Activated CD4-positive, alpha-beta T cell treated with anti-CD3 and anti-CD28 coated beads for 24 hours (primary cell): ENCODE measurements around the gene PTPRD.
"Not testable (repeated sequence)": the region's sequence is repeated elsewhere in the genome, so short reads cannot be mapped to it uniquely, and the experiment has no call there.

ENCODE experiments used
- DNase-seq, 2 donors: peaks; one replicate each; pipeline ENCODE4 v3.0.0-alpha.2; 2020; ENCODE audit warnings: low read depth in 2 of 2

The PTPRD gene

GRCh38 chr9:9970514-9970913 is 642.3 kb downstream of the PTPRD start:
- no peak for DNase-seq

GRCh38 chr9:9963841-9964240 is 649.0 kb downstream of the PTPRD start:
- no peak for DNase-seq

GRCh38 chr9:9961934-9962333 is 650.9 kb downstream of the PTPRD start:
- DNase-seq = no peak

GRCh38 chr9:9961487-9961886 is 651.3 kb downstream of the PTPRD start:
- no peak for DNase-seq

- no peak for DNase-seq
Observed at GRCh38 chr9:9951556-9952160, 661.1 kb downstream of the PTPRD start.

- DNase-seq = no peak
Observed at GRCh38 chr9:9950813-9951212, 662.0 kb downstream of the PTPRD start.

- no peak for DNase-seq
Observed at GRCh38 chr9:9949978-9950377, 662.8 kb downstream of the PTPRD start.

- no peak for DNase-seq
Observed at GRCh38 chr9:9949368-9949767, 663.4 kb downstream of the PTPRD start.

GRCh38 chr9:9945966-9946365 is 666.8 kb downstream of the PTPRD start:
- DNase-seq = no peak

GRCh38 chr9:9942764-9943424 is 669.9 kb downstream of the PTPRD start:
- peak; percentile 3 to 27 for DNase-seq

- no peak for DNase-seq
Observed at GRCh38 chr9:9938432-9938831, 674.4 kb downstream of the PTPRD start.

GRCh38 chr9:9931464-9931863 is 681.3 kb downstream of the PTPRD start:
- not testable (repeated sequence) for DNase-seq

GRCh38 chr9:9924376-9924775 is 688.4 kb downstream of the PTPRD start:
- DNase-seq = no peak

- no peak for DNase-seq
Observed at GRCh38 chr9:9921805-9922204, 691.0 kb downstream of the PTPRD start.

- no peak for DNase-seq
Observed at GRCh38 chr9:9920425-9921060, 692.3 kb downstream of the PTPRD start.

- DNase-seq = no peak
Observed at GRCh38 chr9:9919174-9919775, 693.5 kb downstream of the PTPRD start.

- DNase-seq = no peak
Observed at GRCh38 chr9:9917400-9917799, 695.4 kb downstream of the PTPRD start.

GRCh38 chr9:9914174-9914573 is 698.6 kb downstream of the PTPRD start:
- no peak for DNase-seq

GRCh38 chr9:9913276-9913832 is 699.4 kb downstream of the PTPRD start:
- no peak for DNase-seq

GRCh38 chr9:9912459-9912858 is 700.3 kb downstream of the PTPRD start:
- no peak for DNase-seq

GRCh38 chr9:9905736-9906135 is 707.1 kb downstream of the PTPRD start:
- DNase-seq = no peak

GRCh38 chr9:9904041-9904440 is 708.8 kb downstream of the PTPRD start:
- DNase-seq = no peak

- no peak for DNase-seq
Observed at GRCh38 chr9:9901624-9902023, 711.2 kb downstream of the PTPRD start.
